PFSK-1 (cell line): Measurements from ENCODE around the gene LRRC53.

Experiments used
- POLR2AphosphoS5 ChIP-seq: IDR thresholded peaks from 2 replicates; pipeline ENCODE4 v1.6.1; 2012; ENCODE audit warnings: low read depth, mild to moderate bottlenecking, control low read depth, low read length, moderate library complexity
- REST ChIP-seq, 2 experiments: IDR thresholded peaks; 2 replicates each; pipeline versions ENCODE4 v1.6.1 to v1.8.0; 2011 to 2012; ENCODE audit warnings: low read depth in 2 of 2, low read length in 2 of 2, control low read depth in 1 of 2, inconsistent platforms in 1 of 2, mild to moderate bottlenecking in 1 of 2, moderate library complexity in 1 of 2; ENCODE audit not compliant: insufficient read depth in 1 of 2
- SIN3A ChIP-seq: IDR thresholded peaks from 2 replicates; pipeline ENCODE4 v1.6.1; 2012; ENCODE audit warnings: mild to moderate bottlenecking, low read length, moderate library complexity, borderline replicate concordance; ENCODE audit not compliant: insufficient read depth
- TAF1 ChIP-seq: IDR thresholded peaks from 2 replicates; pipeline ENCODE4 v1.6.1; 2012; ENCODE audit warnings: low read length, control low read depth, borderline replicate concordance; ENCODE audit not compliant: insufficient read depth

GRCh38 chr1:74531796-74532195, 19.4 kb upstream of the LRRC53 start:
- TF ChIP-seq POLR2AphosphoS5 (no peak), SIN3A (no peak), REST (IDR thresholded peaks at IDR 0.05; ENCODE audit: insufficient read depth in 1 of 2, low read depth in 2 of 2, low read length in 2 of 2) (no peak), TAF1 (no peak)
